Esophagus squamous epithelium (tissue), 4 donors: ENCODE results near the gene ZDHHC3.

ENCODE experiments used
- POLR2A ChIP-seq, 4 donors: fragments of 450-650 bp; IDR thresholded peaks; one replicate each; pipeline ENCODE4 v1.6.1; 2017; ENCODE audit warnings: antibody characterized with exemption in 4 of 4, mild to moderate bottlenecking in 4 of 4, moderate library complexity in 3 of 4
- TF ChIP-seq, protein P1 (sequence below), 6 experiments: fragments of 450-650 bp in 4 of 6; fragments of 200-600 bp in 2 of 6; sonication (generic) in 2 of 6; IDR thresholded peaks; one replicate each; pipeline ENCODE4 v1.5.1; 2016 to 2019; ENCODE audit warnings: antibody characterized with exemption in 6 of 6, mild to moderate bottlenecking in 4 of 6, moderate library complexity in 4 of 6

GRCh38 chr3:45008117-45008516 lies 32.1 kb upstream of the ZDHHC3 start:
- TF ChIP-seq, protein P1, sequence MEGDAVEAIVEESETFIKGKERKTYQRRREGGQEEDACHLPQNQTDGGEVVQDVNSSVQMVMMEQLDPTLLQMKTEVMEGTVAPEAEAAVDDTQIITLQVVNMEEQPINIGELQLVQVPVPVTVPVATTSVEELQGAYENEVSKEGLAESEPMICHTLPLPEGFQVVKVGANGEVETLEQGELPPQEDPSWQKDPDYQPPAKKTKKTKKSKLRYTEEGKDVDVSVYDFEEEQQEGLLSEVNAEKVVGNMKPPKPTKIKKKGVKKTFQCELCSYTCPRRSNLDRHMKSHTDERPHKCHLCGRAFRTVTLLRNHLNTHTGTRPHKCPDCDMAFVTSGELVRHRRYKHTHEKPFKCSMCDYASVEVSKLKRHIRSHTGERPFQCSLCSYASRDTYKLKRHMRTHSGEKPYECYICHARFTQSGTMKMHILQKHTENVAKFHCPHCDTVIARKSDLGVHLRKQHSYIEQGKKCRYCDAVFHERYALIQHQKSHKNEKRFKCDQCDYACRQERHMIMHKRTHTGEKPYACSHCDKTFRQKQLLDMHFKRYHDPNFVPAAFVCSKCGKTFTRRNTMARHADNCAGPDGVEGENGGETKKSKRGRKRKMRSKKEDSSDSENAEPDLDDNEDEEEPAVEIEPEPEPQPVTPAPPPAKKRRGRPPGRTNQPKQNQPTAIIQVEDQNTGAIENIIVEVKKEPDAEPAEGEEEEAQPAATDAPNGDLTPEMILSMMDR (IDR thresholded peaks at IDR 0.05), result no peak
- no peak for TF ChIP-seq POLR2A (IDR thresholded peaks at IDR 0.05)
